GM19239 (cell line): ENCODE results near the gene PCDHGA11.
"Not testable (repeated sequence)": the region's sequence is repeated elsewhere in the genome, so short reads cannot be mapped to it uniquely, and the experiment has no call there.

Source experiments
- DNase-seq: peaks from one replicate; pipeline ENCODE4 v3.0.0; 2011; ENCODE audit warnings: low spot score; ENCODE audit not compliant: insufficient read length
- FAIRE-seq: peaks from 2 replicates; lab custom pipeline; 2011; peaks lifted over from hg19 to GRCh38; lab: Jason Lieb, UNC

Gene PCDHGA11

DNA sequence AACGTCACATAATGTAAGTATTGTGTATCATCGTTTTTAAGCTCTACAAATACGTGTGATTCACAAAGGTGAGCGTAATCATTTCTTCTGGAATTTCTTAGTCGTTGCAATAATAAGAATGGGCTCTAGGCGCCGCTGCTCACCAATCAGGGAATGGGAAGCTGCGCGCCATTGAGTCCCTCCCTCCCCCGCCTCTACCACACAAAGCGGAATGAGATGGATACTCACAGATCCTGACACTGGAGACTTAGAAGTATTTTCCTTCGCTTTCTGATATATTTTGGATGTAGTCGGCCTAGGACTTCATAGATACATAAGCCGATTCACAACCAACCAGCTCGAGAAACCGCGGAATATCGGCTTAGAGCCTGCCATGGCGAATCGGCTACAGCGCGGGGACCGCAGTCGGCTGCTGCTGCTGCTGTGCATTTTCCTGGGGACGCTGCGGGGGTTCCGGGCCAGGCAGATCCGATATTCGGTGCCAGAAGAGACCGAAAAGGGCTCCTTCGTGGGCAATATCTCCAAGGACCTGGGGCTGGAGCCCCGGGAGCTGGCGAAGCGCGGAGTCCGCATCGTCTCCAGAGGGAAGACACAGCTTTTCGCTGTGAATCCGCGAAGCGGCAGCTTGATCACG lies at the start of gene PCDHGA11:
TSS of gene PCDHGA11 (plus strand) at position 197 of the 634 bp plus-strand sequence. CDS start at position 374, 177 bp downstream.
- FAIRE-seq (peak; percentile 73), DNase-seq (peak; percentile 48)

DNA sequence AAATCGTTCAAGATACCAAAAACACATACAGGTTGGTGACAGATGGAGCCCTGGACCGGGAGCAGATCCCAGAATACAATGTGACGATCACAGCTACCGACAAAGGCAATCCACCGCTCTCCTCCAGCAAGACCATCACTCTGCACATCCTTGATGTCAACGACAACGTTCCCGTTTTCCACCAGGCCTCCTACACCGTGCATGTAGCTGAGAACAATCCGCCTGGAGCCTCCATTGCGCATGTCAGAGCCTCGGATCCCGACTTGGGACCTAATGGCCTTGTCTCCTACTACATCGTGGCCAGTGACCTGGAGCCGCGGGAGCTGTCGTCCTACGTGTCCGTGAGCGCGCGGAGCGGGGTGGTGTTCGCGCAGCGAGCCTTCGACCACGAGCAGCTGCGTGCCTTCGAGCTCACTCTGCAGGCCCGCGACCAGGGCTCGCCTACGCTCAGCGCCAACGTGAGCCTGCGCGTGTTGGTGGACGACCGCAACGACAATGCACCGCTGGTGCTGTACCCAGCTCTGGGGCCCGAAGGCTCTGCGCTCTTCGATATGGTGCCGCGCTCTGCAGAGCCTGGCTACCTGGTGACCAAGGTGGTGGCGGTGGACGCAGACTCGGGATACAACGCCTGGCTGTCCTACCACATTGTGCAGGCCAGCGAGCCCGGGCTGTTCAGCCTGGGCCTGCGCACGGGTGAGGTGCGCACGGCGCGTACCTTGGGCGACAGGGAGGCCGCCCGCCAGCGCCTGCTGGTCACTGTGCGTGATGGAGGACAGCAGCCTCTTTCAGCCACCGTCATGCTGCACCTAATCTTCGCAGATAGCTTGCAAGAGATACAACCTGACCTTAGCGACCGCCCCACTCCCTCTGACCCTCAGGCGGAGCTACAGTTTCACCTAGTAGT lies 49.0 kb upstream of the PCDHGA11 start:
- FAIRE-seq: no peak

DNA sequence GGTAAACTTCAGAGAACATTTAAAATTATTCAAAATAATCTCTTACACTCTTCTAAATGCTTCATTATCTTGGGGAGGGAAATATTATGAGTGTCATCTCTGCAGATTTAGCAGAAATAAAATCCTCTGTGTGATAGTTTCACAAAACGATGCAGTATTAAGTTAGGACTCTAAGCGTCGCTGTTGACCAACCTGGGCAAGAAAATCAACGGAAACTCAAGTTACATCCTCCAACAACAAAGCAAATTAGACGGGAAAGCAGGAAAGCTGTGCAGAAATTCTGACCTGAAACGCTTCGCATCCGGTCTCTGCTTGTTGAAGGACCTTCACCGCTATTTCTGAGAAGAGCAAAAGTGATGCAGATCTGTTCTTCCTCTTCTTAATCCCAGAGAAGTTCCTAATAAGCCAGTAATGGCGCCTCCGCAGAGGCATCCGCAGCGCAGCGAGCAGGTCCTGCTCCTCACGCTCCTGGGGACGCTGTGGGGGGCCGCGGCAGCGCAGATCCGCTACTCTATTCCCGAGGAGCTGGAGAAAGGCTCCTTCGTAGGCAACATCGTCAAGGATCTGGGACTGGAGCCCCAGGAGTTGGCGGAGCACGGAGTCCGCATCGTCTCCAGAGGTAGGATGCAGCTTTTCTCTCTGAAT lies 47.1 kb upstream of the PCDHGA11 start, which contains the start of gene PCDHGA6:
TSS of gene PCDHGA6 (plus strand) at position 219 of the 645 bp plus-strand sequence. CDS start at position 412, 193 bp downstream.
- no peak for FAIRE-seq
- no peak for DNase-seq

More for the DNA sequence above, 49.0 kb upstream of the PCDHGA11 start:
- no peak for DNase-seq

DNA sequence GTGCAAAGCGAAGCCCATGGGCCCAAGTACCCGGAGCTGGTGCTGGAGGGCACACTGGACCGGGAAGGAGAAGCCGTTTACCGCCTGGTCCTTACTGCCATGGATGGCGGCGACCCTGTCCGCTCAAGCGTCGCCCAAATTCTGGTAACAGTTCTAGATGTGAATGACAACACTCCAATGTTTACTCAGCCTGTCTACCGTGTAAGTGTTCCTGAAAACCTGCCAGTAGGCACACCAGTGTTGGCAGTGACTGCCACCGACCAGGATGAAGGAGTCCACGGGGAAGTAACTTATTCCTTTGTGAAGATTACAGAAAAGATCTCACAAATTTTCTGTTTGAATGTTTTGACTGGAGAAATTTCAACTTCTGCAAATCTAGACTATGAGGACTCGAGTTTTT lies 46.2 kb upstream of the PCDHGA11 start:
- no peak for FAIRE-seq
- DNase-seq: no peak

DNA sequence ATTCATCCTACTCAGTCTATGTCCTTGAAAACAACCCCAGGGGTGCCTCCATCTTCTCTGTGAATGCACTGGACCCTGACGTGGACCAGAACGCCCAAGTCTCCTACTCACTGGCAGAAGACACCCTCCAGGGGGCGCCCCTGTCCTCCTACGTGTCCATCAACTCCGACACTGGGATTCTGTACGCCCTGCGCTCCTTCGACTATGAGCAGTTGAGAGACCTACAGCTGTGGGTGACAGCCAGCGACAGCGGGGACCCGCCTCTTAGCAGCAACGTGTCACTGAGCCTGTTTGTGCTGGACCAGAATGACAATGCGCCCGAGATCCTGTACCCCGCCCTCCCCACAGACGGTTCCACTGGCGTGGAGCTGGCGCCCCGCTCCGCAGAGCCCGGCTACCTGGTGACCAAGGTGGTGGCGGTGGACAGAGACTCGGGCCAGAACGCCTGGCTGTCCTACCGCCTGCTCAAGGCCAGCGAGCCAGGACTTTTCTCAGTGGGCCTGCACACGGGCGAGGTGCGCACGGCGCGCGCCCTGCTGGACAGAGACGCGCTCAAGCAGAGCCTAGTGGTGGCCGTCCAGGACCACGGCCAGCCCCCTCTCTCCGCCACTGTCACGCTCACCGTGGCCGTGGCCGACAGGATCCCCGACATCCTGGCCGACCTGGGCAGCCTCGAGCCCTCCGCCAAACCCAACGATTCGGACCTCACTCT lies 45.3 kb upstream of the PCDHGA11 start:
- FAIRE-seq, DNase-seq: not testable (repeated sequence)

DNA sequence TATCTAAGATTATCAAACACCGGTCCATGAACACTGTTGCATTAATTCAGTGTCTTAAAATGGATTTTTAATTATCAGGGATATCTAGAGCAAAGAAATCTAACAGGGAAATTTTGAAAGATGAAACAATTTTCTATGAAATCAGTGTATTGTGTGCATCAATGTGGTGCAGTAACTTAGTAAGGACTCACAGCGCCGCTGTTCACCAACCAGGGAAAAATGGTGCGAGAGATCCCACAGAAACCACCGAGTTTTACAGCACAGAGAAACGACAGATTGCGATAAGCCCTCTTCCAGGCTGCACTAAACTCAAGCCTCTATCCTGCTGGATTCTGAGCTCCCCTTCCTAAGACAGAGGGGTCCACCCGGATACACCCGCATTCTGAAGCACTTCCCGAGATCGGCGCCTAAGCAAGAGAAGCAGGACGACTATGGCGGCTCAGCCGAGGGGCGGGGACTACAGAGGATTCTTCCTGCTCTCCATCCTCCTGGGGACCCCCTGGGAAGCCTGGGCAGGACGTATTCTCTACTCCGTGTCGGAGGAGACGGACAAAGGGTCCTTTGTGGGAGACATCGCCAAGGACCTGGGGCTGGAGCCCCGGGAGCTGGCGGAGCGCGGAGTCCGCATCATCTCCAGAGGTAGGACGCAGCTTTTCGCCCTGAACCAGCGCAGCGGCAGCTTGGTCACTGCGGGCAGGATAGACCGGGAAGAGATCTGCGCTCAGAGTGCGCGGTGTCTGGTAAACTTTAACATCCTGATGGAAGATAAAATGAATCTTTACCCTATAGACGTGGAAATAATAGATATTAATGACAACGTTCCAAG lies 38.2 kb upstream of the PCDHGA11 start, which contains the start of gene PCDHGA7:
TSS of gene PCDHGA7 (plus strand) at position 274 of the 826 bp plus-strand sequence. CDS start at position 432, 158 bp downstream.
- no peak for FAIRE-seq
- no peak for DNase-seq

DNA sequence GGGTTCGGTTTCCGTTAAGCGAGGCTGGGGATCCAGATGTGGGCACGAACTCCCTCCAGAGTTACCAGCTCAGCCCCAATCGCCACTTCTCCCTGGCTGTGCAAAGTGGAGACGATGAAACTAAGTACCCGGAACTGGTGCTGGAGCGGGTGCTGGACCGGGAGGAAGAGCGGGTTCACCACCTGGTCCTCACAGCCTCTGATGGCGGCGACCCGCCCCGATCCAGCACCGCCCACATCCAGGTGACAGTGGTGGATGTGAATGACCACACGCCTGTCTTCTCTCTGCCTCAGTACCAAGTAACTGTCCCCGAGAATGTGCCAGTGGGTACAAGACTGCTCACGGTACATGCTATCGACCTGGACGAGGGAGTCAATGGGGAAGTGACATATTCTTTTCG lies 37.5 kb upstream of the PCDHGA11 start:
- DNase-seq (no peak), FAIRE-seq (no peak)

DNA sequence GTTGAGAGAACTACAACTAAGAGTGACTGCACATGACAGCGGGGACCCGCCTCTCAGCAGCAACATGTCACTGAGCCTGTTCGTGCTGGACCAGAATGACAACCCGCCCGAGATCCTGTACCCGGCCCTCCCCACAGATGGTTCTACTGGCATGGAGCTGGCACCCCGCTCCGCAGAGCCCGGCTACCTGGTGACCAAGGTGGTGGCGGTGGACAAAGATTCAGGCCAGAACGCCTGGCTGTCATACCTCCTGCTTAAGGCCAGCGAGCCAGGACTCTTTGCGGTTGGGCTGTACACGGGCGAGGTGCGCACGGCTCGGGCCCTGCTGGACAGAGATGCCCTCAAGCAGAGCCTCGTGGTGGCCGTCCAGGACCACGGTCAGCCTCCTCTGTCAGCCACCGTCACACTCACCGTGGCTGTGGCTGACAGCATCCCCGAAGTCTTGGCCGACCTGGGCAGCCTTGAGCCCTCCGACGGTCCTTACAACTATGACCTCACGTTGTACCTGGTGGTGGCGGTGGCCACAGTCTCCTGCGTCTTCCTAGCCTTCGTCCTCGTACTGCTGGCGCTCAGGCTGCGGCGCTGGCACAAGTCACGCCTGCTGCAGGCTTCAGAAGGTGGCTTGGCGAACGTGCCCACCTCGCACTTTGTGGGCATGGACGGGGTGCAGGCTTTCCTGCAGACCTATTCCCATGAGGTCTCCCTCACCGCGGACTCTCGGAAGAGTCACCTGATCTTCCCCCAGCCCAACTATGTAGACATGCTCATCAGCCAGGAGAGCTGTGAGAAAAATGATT lies 36.2 kb upstream of the PCDHGA11 start:
- DNase-seq (no peak), FAIRE-seq (no peak)

DNA sequence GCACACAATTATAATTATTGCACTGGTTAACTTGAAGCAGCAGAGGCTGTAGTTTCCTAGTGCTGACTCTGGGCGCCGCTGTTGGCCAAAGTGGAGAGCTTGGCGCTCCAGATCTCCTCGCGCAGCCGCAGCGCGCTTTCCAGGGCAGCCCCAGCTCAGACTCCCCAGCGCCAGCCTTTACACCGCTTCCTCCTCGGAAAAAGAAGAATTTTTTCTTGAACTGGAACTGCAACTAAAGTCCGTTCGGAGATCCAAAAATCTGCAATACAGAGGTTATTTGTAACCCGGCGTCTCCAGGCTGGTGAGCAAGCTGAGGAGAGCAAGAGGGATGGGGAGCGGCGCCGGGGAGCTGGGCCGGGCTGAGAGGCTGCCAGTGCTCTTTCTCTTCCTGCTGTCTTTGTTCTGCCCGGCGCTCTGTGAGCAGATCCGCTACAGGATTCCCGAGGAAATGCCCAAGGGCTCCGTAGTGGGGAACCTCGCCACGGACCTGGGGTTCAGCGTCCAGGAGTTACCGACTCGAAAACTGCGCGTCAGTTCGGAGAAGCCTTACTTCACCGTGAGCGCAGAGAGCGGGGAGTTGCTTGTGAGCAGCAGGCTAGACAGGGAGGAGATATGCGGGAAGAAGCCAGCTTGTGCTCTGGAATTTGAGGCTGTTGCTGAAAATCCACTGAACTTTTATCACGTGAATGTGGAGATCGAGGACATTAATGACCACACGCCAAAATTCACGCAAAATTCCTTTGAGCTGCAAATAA lies 33.1 kb upstream of the PCDHGA11 start, which contains the start of gene PCDHGB4:
TSS of gene PCDHGB4 (plus strand) at position 142 of the 755 bp plus-strand sequence. CDS start at position 329, 187 bp downstream.
- FAIRE-seq: peak; percentile 87
- DNase-seq: not testable (repeated sequence)

DNA sequence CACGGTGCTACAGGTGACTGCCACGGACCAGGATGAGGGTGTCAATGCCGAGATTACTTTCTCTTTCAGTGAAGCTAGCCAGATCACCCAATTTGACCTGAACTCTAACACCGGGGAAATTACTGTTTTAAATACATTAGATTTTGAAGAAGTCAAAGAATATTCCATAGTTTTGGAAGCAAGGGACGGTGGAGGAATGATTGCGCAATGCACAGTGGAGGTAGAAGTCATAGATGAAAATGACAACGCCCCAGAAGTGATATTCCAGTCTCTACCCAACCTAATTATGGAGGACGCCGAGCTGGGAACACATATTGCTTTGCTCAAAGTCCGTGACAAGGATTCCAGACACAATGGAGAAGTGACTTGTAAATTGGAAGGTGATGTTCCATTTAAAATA lies 32.2 kb upstream of the PCDHGA11 start:
- FAIRE-seq: no peak

DNA sequence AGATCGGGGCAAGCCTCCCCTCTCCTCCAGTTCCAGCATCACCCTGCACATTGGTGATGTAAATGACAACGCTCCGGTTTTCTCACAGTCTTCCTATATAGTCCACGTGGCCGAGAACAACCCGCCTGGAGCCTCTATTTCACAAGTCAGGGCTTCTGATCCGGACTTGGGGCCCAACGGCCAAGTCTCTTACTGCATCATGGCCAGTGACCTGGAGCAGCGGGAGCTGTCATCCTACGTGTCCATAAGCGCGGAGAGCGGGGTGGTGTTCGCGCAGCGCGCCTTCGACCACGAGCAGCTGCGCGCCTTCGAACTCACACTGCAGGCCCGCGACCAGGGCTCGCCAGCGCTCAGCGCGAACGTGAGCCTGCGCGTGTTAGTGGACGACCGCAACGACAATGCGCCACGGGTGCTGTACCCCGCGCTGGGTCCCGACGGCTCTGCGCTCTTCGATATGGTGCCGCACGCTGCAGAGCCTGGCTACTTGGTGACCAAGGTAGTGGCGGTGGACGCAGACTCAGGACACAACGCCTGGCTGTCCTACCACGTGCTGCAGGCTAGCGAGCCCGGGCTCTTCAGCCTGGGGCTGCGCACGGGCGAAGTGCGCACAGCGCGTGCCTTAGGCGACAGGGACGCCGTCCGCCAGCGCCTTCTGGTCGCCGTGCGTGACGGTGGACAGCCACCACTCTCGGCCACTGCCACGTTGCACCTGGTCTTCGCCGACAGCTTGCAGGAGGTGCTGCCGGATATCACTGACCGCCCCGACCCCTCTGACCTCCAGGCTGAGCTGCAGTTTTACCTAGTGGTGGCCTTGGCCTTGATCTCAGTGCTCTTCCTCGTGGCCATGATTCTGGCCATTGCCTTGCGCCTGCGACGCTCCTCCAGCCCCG lies 31.5 kb upstream of the PCDHGA11 start:
- FAIRE-seq (no peak), DNase-seq (no peak)

More for the DNA sequence above, 32.2 kb upstream of the PCDHGA11 start:
- DNase-seq: no peak

DNA sequence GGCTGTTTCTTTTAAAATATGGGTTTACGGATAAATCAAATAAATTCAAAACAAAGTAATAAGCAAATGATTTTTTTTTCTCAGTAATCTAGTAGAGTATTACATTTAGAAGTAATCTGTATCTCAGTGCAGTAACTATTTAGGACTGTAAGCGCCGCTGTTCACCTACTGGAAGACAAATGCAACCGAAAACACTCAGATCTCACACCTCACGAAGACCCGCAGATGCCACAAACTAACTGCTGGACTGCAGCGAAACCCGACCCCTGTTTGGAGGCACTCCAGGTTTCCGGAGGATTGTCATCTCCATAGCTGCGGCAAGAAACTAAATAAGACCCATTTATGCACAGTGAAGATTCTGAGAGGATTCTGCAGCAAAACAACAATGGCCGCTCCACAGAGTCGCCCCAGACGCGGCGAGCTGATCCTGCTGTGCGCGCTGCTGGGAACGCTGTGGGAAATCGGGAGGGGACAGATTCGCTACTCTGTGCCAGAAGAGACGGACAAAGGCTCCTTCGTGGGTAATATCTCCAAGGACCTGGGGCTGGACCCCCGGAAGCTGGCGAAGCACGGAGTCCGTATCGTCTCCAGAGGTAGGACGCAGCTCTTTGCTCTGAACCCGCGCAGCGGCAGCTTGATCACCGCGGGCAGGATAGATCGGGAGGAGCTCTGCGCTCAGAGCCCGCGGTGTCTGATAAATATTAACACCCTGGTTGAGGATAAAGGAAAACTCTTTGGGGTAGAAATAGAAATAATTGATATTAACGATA lies 28.2 kb upstream of the PCDHGA11 start, which contains the start of gene PCDHGA8:
TSS of gene PCDHGA8 (plus strand) at position 205 of the 770 bp plus-strand sequence. CDS start at position 386, 181 bp downstream.
- no peak for FAIRE-seq
- no peak for DNase-seq

DNA sequence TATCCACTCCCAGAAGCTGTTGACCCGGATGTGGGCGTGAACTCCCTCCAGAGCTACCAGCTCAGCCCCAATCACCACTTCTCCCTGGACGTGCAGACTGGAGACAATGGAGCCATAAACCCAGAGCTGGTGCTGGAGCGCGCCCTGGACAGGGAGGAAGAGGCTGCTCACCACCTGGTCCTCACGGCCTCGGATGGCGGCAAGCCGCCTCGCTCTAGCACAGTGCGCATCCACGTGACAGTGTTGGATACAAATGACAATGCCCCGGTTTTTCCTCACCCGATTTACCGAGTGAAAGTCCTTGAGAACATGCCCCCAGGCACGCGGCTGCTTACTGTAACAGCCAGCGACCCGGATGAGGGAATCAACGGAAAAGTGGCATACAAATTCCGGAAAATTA lies 27.6 kb upstream of the PCDHGA11 start:
- DNase-seq: no peak
- no peak for FAIRE-seq

DNA sequence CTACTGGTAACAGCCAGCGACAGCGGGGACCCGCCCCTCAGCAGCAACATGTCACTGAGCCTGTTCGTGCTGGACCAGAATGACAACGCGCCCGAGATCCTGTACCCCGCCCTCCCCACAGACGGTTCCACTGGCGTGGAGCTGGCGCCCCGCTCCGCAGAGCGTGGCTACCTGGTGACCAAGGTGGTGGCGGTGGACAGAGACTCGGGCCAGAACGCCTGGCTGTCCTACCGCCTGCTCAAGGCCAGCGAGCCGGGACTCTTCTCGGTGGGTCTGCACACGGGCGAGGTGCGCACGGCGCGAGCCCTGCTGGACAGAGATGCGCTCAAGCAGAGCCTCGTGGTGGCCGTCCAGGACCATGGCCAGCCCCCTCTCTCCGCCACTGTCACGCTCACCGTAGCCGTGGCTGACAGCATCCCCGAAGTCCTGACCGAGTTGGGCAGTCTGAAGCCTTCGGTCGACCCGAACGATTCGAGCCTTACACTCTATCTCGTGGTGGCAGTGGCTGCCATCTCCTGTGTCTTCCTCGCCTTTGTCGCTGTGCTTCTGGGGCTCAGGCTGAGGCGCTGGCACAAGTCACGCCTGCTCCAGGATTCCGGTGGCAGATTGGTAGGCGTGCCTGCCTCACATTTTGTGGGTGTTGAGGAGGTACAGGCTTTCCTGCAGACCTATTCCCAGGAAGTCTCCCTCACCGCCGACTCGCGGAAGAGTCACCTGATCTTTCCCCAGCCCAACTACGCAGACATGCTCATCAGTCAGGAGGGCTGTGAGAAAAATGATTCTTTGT lies 26.3 kb upstream of the PCDHGA11 start:
- not testable (repeated sequence) for FAIRE-seq, DNase-seq
